Mesendoderm (in vitro differentiated cells): ENCODE measurements around the gene KAT6B. TPM values are rescaled to one million over a fixed set of nuclear protein-coding genes. Genes with fewer than 3 reads are reported as not detected.
A peak's percentile ranks its signal among the peaks of the same experiment; 100 is the strongest.
"Not testable (repeated sequence)": the region's sequence is repeated elsewhere in the genome, so short reads cannot be mapped to it uniquely, and the experiment has no call there.

ENCODE experiments used
- DNase-seq: peaks from one replicate; pipeline ENCODE4 v3.0.0; 2013
- H2AK5ac ChIP-seq: 2 replicates; pipeline ENCODE4 v1.6.1; 2013; ENCODE audit warnings: low read length, inconsistent platforms
- H2BK120ac ChIP-seq: 2 replicates; pipeline ENCODE4 v1.6.1; 2013; ENCODE audit warnings: low read depth, mild to moderate bottlenecking, low read length, moderate library complexity, mixed read lengths
- H2BK15ac ChIP-seq: replicated peaks from 2 replicates; pipeline ENCODE4 v1.6.1; 2013; ENCODE audit warnings: low read depth, mild to moderate bottlenecking, moderate library complexity
- H2BK5ac ChIP-seq: 2 replicates; pipeline ENCODE4 v1.6.1; 2013; ENCODE audit warnings: low read length, inconsistent platforms
- H3K18ac ChIP-seq: 2 replicates; pipeline ENCODE4 v1.6.1; 2013; ENCODE audit warnings: mild to moderate bottlenecking, low read length, mixed read lengths
- H3K23ac ChIP-seq: one replicate; pipeline ENCODE4 v1.6.1; 2013; ENCODE audit warnings: low read length
- H3K27ac ChIP-seq: 2 replicates; pipeline ENCODE4 v1.5.1; 2013; ENCODE audit warnings: low read depth, mild to moderate bottlenecking, inconsistent platforms, low read length, moderate library complexity
- H3K27me3 ChIP-seq: 2 replicates; pipeline ENCODE4 v1.6.1; 2013; ENCODE audit warnings: low read length, control low read depth, mild to moderate bottlenecking, inconsistent platforms; ENCODE audit not compliant: insufficient read depth, poor library complexity
- H3K36me3 ChIP-seq: 2 replicates; pipeline ENCODE4 v1.6.1; 2013; ENCODE audit warnings: low read length, inconsistent platforms; ENCODE audit not compliant: control insufficient read depth, insufficient read depth
- H3K4ac ChIP-seq: one replicate; pipeline ENCODE4 v1.6.1; 2013; ENCODE audit warnings: low read depth, mild to moderate bottlenecking, low read length, moderate library complexity
- H3K4me1 ChIP-seq: 2 replicates; pipeline ENCODE4 v1.6.1; 2013; ENCODE audit warnings: low read depth, low read length, inconsistent platforms; ENCODE audit not compliant: control insufficient read depth
- H3K4me2 ChIP-seq: 2 replicates; pipeline ENCODE4 v1.6.1; 2013; ENCODE audit warnings: low read length
- H3K4me3 ChIP-seq: 2 replicates; pipeline ENCODE4 v1.5.1; 2013; ENCODE audit warnings: mild to moderate bottlenecking, low read length
- H3K56ac ChIP-seq: one replicate; pipeline ENCODE4 v1.6.1; 2013; ENCODE audit warnings: low read length
- H3K79me1 ChIP-seq: 2 replicates; pipeline ENCODE4 v1.6.1; 2013; ENCODE audit warnings: low read length, inconsistent platforms
- H3K79me2 ChIP-seq: 2 replicates; pipeline ENCODE4 v1.6.1; 2013; ENCODE audit warnings: mild to moderate bottlenecking, low read length; ENCODE audit not compliant: control insufficient read depth, insufficient read depth
- H3K9ac ChIP-seq: 2 replicates; pipeline ENCODE4 v1.6.1; 2013; ENCODE audit warnings: low read length, inconsistent platforms
- H4K5ac ChIP-seq: one replicate; pipeline ENCODE4 v1.6.1; 2013; ENCODE audit warnings: low read length
- H4K8ac ChIP-seq: one replicate; pipeline ENCODE4 v1.6.1; 2013; ENCODE audit warnings: low read depth, mild to moderate bottlenecking, control low read depth, low read length, moderate library complexity
- WGBS: extraction: QIAGEN DNeasy Blood & Tissue Kit; methylation state at CpG from one replicate; pipeline ENCODE4 v1.1.7; 2013; ENCODE audit warnings: low lambda C conversion rate, missing lambda C conversion rate; ENCODE audit not compliant: insufficient coverage; ENCODE audit errors: extremely low coverage; 5-methylcytosine and 5-hydroxymethylcytosine counted together
- polyA plus RNA-seq, 2 experiments: library from polyadenylated mRNA; stranded (reverse); fragments of 200-250 nt; gene quantifications; one replicate each; pipeline ENCODE4 v1.2.3, GENCODE V29; 2013

The KAT6B gene
- polyA plus RNA-seq (2013, experiment 1 of 2) = 11.0 TPM
- polyA plus RNA-seq (2013, experiment 2 of 2) = 11.2 TPM

DNA sequence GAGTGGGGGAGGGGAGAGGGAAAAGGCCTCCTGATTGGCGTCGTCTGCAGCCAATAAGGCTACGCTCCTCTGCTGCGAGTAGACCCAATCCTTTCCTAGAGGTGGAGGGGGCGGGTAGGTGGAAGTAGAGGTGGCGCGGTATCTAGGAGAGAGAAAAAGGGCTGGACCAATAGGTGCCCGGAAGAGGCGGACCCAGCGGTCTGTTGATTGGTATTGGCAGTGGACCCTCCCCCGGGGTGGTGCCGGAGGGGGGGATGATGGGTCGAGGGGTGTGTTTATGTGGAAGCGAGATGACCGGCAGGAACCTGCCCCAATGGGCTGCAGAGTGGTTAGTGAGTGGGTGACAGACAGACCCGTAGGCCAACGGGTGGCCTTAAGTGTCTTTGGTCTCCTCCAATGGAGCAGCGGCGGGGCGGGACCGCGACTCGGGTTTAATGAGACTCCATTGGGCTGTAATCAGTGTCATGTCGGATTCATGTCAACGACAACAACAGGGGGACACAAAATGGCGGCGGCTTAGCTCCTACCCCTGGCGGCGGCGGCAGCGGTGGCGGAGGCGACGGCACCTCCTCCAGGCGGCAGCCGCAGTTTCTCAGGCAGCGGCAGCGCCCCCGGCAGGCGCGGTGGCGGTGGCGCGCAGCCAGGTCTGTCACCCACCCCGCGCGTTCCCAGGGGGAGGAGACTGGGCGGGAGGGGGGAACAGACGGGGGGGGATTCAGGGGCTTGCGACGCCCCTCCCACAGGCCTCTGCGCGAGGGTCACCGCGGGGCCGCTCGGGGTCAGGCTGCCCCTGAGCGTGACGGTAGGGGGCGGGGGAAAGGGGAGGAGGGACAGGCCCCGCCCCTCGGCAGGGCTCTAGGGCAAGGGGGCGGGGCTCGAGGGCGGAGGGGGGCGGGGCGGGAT lies at the start of gene KAT6B:
Gene KAT6B (plus strand): TSS at position 459 of the 903 bp plus-strand sequence. CDS start 16,258 bp downstream, outside the sequence.
- no peak within 1 kb of the TSS for H2BK15ac ChIP-seq
- peaks cover 10% of the 10 kb centered on the region for H3K4me1 ChIP-seq
- H3K4me2 ChIP-seq = peak within 1 kb of the TSS; percentile 97
- DNase-seq = peak; percentile 100
- H4K8ac ChIP-seq = no peak within 1 kb of the TSS
- peak within 1 kb of the TSS; percentile 93 for H2BK120ac ChIP-seq
- peak within 1 kb of the TSS; percentile 95 for H3K27ac ChIP-seq
- no peak within 1 kb of the TSS for H4K5ac ChIP-seq
- no CpG with 5 or more reads among the region's 67 CpGs for WGBS
- peaks cover 1% of the 10 kb centered on the region for H3K36me3 ChIP-seq
- peaks cover 13% of the 10 kb centered on the region for H3K79me2 ChIP-seq
- peak within 1 kb of the TSS; percentile 99 for H3K56ac ChIP-seq
- H3K27me3 ChIP-seq = no peaks in the 10 kb centered on the region
- peak within 1 kb of the TSS; percentile 75 for H3K4me3 ChIP-seq
- peak within 1 kb of the TSS; percentile 66 for H3K23ac ChIP-seq
- no peak within 1 kb of the TSS for H2AK5ac ChIP-seq
- H3K9ac ChIP-seq = peak within 1 kb of the TSS; percentile 90
- H3K4ac ChIP-seq = peak within 1 kb of the TSS; percentile 94
- H3K79me1 ChIP-seq = peaks cover 11% of the 10 kb centered on the region
- H2BK5ac ChIP-seq = peak within 1 kb of the TSS; percentile 94
- peak within 1 kb of the TSS; percentile 99 for H3K18ac ChIP-seq

DNA sequence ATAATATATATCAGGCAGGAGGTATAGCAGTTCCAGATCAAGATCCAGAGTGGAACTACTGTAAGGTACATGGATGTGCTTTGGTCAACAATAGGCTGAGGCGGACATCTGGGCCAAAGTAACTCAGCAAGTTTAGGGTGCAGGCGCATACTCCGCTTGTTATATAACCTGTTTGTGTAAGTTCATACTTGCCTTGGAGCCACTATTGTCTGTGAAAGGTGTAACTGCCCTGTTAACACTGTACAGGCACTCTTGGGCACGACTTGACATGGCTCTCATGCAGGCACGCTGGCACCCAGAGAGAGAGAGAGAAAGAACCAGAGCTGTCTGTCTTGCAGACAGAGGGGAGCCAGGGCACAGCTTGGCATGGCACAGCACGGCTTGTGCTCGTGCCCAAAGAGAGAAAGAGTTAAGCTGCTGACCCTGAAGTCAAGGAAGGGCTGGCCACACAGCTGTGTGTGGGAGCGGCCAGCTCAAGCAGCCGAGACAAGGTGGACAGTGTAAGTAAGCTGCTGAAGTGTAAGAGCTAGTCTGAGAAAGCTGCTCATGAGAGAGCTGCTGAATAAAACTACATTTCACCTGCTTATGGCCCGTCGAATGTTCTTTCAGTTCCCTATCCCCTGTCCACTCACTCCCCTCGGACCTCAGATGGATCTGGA lies 47.8 kb upstream of the KAT6B start:
- Histone ChIP-seq H3K23ac (no peak overlapping the region), H3K27me3 (no peaks in the 10 kb centered on the region), H3K9ac (no peak overlapping the region), H2BK15ac (no peak overlapping the region), H3K36me3 (no peaks in the 10 kb centered on the region), H3K4me2 (no peak overlapping the region), H3K4ac (no peak overlapping the region), H3K56ac (no peak overlapping the region), H4K5ac (no peak overlapping the region), H3K18ac (no peak overlapping the region), H3K27ac (no peak overlapping the region), H3K79me1 (no peaks in the 10 kb centered on the region), H2BK120ac (no peak overlapping the region), H3K4me1 (no peaks in the 10 kb centered on the region), H3K79me2 (no peaks in the 10 kb centered on the region), H2BK5ac (no peak overlapping the region), H2AK5ac (no peak overlapping the region), H3K4me3 (no peak overlapping the region), H4K8ac (no peak overlapping the region)
- DNase-seq = peak; percentile 53
- WGBS = no CpG with 5 or more reads among the region's 12 CpGs

DNA sequence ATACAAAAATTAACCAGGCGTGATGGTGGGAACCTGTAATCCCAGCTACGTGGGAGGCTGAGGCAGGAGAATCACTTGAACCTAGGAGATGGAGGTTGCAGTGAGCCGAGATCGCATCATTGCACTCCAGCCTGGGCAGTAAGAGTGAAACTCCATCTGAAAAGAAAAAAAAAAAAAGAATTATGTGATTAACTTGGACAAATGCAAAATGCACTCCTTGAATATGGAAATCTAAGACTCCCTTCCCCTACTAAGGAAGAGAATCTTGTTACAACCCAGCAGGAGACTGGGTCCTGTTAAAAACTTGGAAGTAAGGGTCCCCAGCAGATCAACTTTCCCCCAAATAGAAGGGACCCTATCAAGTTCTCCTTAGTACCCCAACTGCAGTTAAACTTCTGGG lies 44.5 kb upstream of the KAT6B start:
- no CpG with 5 or more reads among the region's 4 CpGs for WGBS
- H2BK120ac ChIP-seq, H3K9ac ChIP-seq, H3K4me1 ChIP-seq, DNase-seq, H2BK15ac ChIP-seq, H3K23ac ChIP-seq, H3K56ac ChIP-seq, H3K79me1 ChIP-seq, H4K5ac ChIP-seq, H3K27me3 ChIP-seq, H4K8ac ChIP-seq, H3K27ac ChIP-seq, H3K4ac ChIP-seq, H2BK5ac ChIP-seq, H3K4me2 ChIP-seq, H2AK5ac ChIP-seq, H3K4me3 ChIP-seq, H3K36me3 ChIP-seq, H3K79me2 ChIP-seq: not testable (repeated sequence)
- H3K18ac ChIP-seq = peak overlapping the region; percentile 41

DNA sequence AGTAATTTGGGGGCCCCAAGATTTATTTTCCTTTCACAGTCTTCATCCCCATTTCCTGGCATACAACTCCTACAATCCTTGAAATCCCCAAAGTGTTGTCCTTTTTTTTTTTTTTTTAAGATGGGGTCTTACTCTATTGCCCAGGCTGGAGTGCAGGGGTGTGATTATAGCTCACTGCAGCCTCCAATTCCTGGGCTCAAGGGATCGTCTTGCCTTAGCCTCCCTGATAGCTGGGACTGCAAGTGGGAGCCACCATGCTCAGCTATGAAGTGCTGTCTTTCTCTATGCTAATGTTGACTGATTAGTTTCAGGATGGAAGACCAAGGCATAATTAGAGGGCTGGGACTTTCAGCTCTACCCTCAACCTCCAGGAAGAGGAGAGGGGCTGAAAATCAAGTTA lies 41.9 kb upstream of the KAT6B start:
- no CpG with 5 or more reads among the region's 1 CpG for WGBS
- peaks cover 7% of the 10 kb centered on the region for H3K4me1 ChIP-seq
- no peaks in the 10 kb centered on the region for H3K79me2 ChIP-seq
- H3K27me3 ChIP-seq = no peaks in the 10 kb centered on the region
- H3K23ac ChIP-seq = no peak overlapping the region
- no peak overlapping the region for H3K4me2 ChIP-seq
- H3K4me3 ChIP-seq = no peak overlapping the region
- no peak overlapping the region for H4K5ac ChIP-seq
- H2AK5ac ChIP-seq = peak overlapping the region; percentile 55
- peak overlapping the region; percentile 83 for H2BK120ac ChIP-seq
- H2BK15ac ChIP-seq = no peak overlapping the region
- H4K8ac ChIP-seq = no peak overlapping the region
- H3K18ac ChIP-seq = no peak overlapping the region
- no peak overlapping the region for H3K4ac ChIP-seq
- peak overlapping the region; percentile 84 for H3K56ac ChIP-seq
- H3K79me1 ChIP-seq = no peaks in the 10 kb centered on the region
- H3K36me3 ChIP-seq = no peaks in the 10 kb centered on the region
- DNase-seq = peak; percentile 56
- H2BK5ac ChIP-seq = peak overlapping the region; percentile 88
- H3K9ac ChIP-seq = no peak overlapping the region
- peak overlapping the region; percentile 71 for H3K27ac ChIP-seq

DNA sequence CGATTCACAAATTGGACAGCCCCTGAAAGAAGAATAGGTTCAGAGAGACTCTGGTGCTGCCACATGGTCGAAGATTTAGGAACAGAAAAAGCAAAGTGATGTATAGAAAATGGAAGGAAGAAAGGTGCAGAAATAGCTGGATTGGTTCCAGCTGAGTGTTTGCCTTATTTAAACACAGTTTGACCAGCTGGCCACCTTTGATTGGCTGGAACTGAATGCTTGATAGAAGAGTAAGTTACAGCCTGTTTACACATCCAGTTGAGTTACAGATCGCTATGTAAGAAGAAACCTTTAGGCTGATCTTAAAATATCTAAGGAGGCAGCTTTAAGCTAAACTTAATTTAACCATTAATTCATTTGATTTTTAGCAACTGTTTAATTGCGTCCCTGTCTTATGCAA lies 40.3 kb upstream of the KAT6B start:
- H2BK15ac ChIP-seq = no peak overlapping the region
- H4K8ac ChIP-seq = no peak overlapping the region
- H3K56ac ChIP-seq = no peak overlapping the region
- no peaks in the 10 kb centered on the region for H3K36me3 ChIP-seq
- H3K4ac ChIP-seq = no peak overlapping the region
- no peaks in the 10 kb centered on the region for H3K27me3 ChIP-seq
- no peak overlapping the region for H3K23ac ChIP-seq
- peaks cover 7% of the 10 kb centered on the region for H3K4me1 ChIP-seq
- no peak overlapping the region for H2BK120ac ChIP-seq
- H2BK5ac ChIP-seq = no peak overlapping the region
- H3K27ac ChIP-seq = no peak overlapping the region
- H3K4me3 ChIP-seq = no peak overlapping the region
- H3K79me2 ChIP-seq = no peaks in the 10 kb centered on the region
- no peak for DNase-seq
- H2AK5ac ChIP-seq = no peak overlapping the region
- H4K5ac ChIP-seq = no peak overlapping the region
- WGBS = no CpG with 5 or more reads among the region's 4 CpGs
- H3K79me1 ChIP-seq = no peaks in the 10 kb centered on the region
- no peak overlapping the region for H3K4me2 ChIP-seq
- H3K18ac ChIP-seq = no peak overlapping the region
- H3K9ac ChIP-seq = no peak overlapping the region
